Activated naive CD4-positive, alpha-beta T cell treated with anti-CD3 and anti-CD28 coated beads, Interleukin-2, amount 50 U/mL, for 24 hours (primary cell): ENCODE data around the gene GPR89B.
"Not testable (repeated sequence)": the region's sequence is repeated elsewhere in the genome, so short reads cannot be mapped to it uniquely, and the experiment has no call there.

ENCODE experiments used
- H3K27ac Mint-ChIP-seq: one replicate; pipeline ENCODE4 v1.8.0; 2021; ENCODE audit warnings: mild to moderate bottlenecking, mixed read lengths
- H3K27me3 Mint-ChIP-seq: one replicate; pipeline ENCODE4 v1.8.0; 2021; ENCODE audit warnings: mixed read lengths
- H3K36me3 Mint-ChIP-seq: one replicate; pipeline ENCODE4 v1.8.0; 2021; ENCODE audit warnings: mixed read lengths
- H3K4me1 Mint-ChIP-seq: one replicate; pipeline ENCODE4 v1.8.0; 2021; ENCODE audit warnings: mixed read lengths
- H3K4me3 Mint-ChIP-seq: one replicate; pipeline ENCODE4 v1.8.0; 2021; ENCODE audit warnings: mild to moderate bottlenecking, mixed read lengths
- H3K9me3 Mint-ChIP-seq: one replicate; pipeline ENCODE4 v1.8.0; 2021; ENCODE audit warnings: mixed read lengths

The GPR89B gene

DNA sequence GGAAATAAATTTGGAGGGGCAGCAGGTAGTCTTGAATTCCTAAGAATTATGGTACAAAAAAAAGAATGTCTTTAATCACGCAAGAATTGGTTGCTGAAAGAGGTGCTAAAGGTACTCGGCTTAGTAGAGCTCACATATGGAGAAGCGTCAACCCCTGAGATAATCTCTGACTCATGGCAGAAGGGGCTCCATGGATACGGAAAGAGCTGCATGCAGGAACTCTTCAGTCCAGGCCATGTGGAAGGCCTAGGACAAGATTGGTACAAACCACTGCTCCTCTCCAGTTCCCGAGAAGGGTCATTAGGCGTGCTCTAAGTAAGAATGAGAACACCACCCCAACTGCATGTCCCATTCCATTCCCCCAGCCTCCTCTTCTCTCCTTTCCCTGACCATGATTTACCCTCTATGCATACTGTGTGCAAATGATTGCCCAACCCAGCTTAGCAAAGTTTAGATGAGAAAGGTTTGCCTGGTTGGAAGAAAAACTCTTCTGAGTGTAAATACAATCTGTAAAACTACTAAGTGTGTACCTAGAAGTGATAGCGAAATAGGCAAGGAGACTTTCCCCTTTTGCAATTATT, 14.8 kb upstream of the GPR89B start:
- Mint-ChIP-seq H3K36me3 (no peaks in the 10 kb centered on the region), H3K27ac (no peak overlapping the region), H3K9me3 (no peaks in the 10 kb centered on the region), H3K4me3 (no peak overlapping the region), H3K4me1 (no peaks in the 10 kb centered on the region), H3K27me3 (peaks cover 9% of the 10 kb centered on the region)

- no peaks in the 10 kb centered on the region for H3K36me3 Mint-ChIP-seq
- H3K9me3 Mint-ChIP-seq, result no peaks in the 10 kb centered on the region
- H3K4me3 Mint-ChIP-seq, result no peak overlapping the region
- no peak overlapping the region for H3K27ac Mint-ChIP-seq
- H3K27me3 Mint-ChIP-seq, result peaks cover 8% of the 10 kb centered on the region
- H3K4me1 Mint-ChIP-seq, result no peaks in the 10 kb centered on the region
Observed at GRCh38 chr1:147919896-147920295, 8.3 kb upstream of the GPR89B start.

DNA sequence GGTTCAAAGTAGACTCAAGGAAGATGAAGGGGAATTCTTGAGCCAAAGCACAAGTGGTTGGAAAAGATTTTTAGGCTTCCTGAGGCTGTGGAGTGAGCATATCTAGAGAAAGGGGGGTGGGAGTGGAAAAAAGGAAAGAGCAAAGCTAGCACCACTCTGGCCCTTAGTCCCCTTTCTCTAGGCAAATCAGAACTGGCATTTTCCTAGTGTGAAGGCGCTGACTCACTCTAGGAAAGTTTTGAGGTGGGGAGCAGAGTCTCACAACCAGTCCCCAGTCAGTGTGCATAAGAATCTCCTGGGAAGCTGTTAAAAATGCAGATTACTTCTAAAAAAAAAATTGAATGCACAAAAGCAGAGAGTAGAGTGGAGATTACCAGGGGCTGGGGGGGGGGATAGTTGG, 3.4 kb upstream of the GPR89B start:
- H3K4me3 Mint-ChIP-seq, result no peak overlapping the region
- peaks cover 4% of the 10 kb centered on the region for H3K4me1 Mint-ChIP-seq
- H3K9me3 Mint-ChIP-seq, result no peaks in the 10 kb centered on the region
- H3K27ac Mint-ChIP-seq, result no peak overlapping the region
- no peaks in the 10 kb centered on the region for H3K36me3 Mint-ChIP-seq
- no peaks in the 10 kb centered on the region for H3K27me3 Mint-ChIP-seq

DNA sequence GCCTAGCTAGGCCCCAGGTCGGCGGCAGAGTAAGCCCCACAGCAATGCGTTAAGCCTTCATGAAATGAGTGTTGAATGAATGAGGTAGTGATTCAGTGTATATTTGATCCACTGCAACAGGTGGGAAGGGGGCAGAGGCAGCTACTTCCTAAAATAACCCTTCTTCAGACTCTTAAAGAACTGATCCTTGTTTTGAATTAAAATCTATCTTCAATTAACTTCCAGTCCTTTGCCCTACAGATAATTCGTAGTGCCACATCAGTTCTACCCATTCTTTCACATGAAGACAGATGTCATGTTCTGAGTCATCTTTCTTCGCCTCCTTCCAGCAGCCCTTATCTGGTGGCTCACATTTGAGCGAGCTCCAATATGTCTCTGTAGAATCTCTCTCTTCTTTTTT, 1.0 kb upstream of the GPR89B start:
- not testable (repeated sequence) for H3K27ac Mint-ChIP-seq, H3K4me3 Mint-ChIP-seq, H3K27me3 Mint-ChIP-seq, H3K36me3 Mint-ChIP-seq, H3K9me3 Mint-ChIP-seq
- peaks cover 26% of the 10 kb centered on the region for H3K4me1 Mint-ChIP-seq

GRCh38 chr1:147927689-147928088, 531 bp upstream of the GPR89B start:
- peaks cover 30% of the 10 kb centered on the region for H3K4me1 Mint-ChIP-seq
- H3K36me3 Mint-ChIP-seq, H3K4me3 Mint-ChIP-seq, H3K27ac Mint-ChIP-seq, H3K9me3 Mint-ChIP-seq, H3K27me3 Mint-ChIP-seq: not testable (repeated sequence)

GRCh38 chr1:147931137-147931536, 2.9 kb downstream of the GPR89B start:
- not testable (repeated sequence) for H3K9me3 Mint-ChIP-seq

GRCh38 chr1:147935296-147935695, 7.1 kb downstream of the GPR89B start:
- peaks cover 32% of the 10 kb centered on the region for H3K4me1 Mint-ChIP-seq
- H3K9me3 Mint-ChIP-seq, H3K27me3 Mint-ChIP-seq, H3K36me3 Mint-ChIP-seq, H3K4me3 Mint-ChIP-seq, H3K27ac Mint-ChIP-seq: not testable (repeated sequence)

More at GRCh38 chr1:147931137-147931536, 2.9 kb downstream of the GPR89B start:
- Mint-ChIP-seq H3K4me1 (peaks cover 39% of the 10 kb centered on the region), H3K27ac (peak overlapping the region; percentile 23)
- not testable (repeated sequence) for H3K27me3 Mint-ChIP-seq, H3K4me3 Mint-ChIP-seq, H3K36me3 Mint-ChIP-seq

GRCh38 chr1:147940456-147940855, 12.2 kb downstream of the GPR89B start:
- H3K36me3 Mint-ChIP-seq, H3K27me3 Mint-ChIP-seq, H3K4me3 Mint-ChIP-seq, H3K9me3 Mint-ChIP-seq, H3K4me1 Mint-ChIP-seq, H3K27ac Mint-ChIP-seq: not testable (repeated sequence)

- not testable (repeated sequence) for H3K27ac Mint-ChIP-seq, H3K36me3 Mint-ChIP-seq, H3K27me3 Mint-ChIP-seq, H3K9me3 Mint-ChIP-seq, H3K4me3 Mint-ChIP-seq, H3K4me1 Mint-ChIP-seq
Observed at GRCh38 chr1:147942563-147942962, 14.3 kb downstream of the GPR89B start.

GRCh38 chr1:147949517-147949916, 21.3 kb downstream of the GPR89B start:
- H3K27me3 Mint-ChIP-seq, H3K9me3 Mint-ChIP-seq, H3K4me1 Mint-ChIP-seq, H3K27ac Mint-ChIP-seq, H3K4me3 Mint-ChIP-seq, H3K36me3 Mint-ChIP-seq: not testable (repeated sequence)

GRCh38 chr1:147958906-147959305, 30.7 kb downstream of the GPR89B start:
- not testable (repeated sequence) for H3K27me3 Mint-ChIP-seq, H3K4me1 Mint-ChIP-seq, H3K36me3 Mint-ChIP-seq, H3K27ac Mint-ChIP-seq, H3K4me3 Mint-ChIP-seq, H3K9me3 Mint-ChIP-seq

DNA sequence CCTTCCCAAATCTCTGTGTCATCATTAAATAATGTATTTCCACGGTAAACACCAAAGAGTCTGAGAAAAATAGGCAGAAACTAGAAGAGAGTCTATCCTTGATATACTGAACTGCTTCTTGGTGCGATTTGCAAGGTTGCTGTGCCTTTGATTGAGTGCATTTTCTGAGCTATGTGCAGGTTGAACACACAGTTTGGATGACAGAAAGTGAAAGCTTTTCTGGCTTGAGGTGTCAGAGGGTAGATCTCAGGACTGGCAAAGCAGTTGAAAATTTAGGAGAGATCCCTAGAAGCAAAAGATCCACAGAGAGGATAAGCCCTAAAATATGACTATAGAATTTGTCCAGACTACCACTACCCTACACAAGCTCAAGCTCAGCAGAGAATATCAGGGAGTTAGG, 31.5 kb downstream of the GPR89B start:
- not testable (repeated sequence) for H3K4me1 Mint-ChIP-seq, H3K9me3 Mint-ChIP-seq, H3K27me3 Mint-ChIP-seq, H3K36me3 Mint-ChIP-seq, H3K27ac Mint-ChIP-seq, H3K4me3 Mint-ChIP-seq

- not testable (repeated sequence) for H3K4me3 Mint-ChIP-seq, H3K36me3 Mint-ChIP-seq, H3K27ac Mint-ChIP-seq, H3K27me3 Mint-ChIP-seq, H3K9me3 Mint-ChIP-seq, H3K4me1 Mint-ChIP-seq
Observed at GRCh38 chr1:147964575-147964974, 36.4 kb downstream of the GPR89B start.

DNA sequence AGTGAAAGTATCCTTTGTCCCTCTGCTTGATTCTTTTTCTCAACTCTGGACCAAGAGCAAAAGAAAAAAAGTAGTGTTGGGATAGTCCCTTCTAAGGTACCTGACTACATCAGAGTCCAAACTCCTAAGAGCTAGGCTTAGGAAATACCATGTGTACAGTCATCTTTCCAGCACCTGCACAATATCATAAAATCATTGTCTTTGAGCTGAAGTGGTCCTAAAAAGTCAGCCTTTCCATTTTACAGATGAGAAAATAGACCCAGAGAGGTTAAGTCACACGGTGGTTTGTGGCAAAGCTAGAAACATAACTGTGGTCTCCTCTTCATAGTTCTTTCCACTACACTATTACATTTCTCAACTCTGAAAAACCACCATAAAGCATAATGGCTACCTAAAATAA, 38.4 kb downstream of the GPR89B start:
- H3K4me1 Mint-ChIP-seq, H3K27me3 Mint-ChIP-seq, H3K36me3 Mint-ChIP-seq, H3K9me3 Mint-ChIP-seq, H3K4me3 Mint-ChIP-seq, H3K27ac Mint-ChIP-seq: not testable (repeated sequence)

DNA sequence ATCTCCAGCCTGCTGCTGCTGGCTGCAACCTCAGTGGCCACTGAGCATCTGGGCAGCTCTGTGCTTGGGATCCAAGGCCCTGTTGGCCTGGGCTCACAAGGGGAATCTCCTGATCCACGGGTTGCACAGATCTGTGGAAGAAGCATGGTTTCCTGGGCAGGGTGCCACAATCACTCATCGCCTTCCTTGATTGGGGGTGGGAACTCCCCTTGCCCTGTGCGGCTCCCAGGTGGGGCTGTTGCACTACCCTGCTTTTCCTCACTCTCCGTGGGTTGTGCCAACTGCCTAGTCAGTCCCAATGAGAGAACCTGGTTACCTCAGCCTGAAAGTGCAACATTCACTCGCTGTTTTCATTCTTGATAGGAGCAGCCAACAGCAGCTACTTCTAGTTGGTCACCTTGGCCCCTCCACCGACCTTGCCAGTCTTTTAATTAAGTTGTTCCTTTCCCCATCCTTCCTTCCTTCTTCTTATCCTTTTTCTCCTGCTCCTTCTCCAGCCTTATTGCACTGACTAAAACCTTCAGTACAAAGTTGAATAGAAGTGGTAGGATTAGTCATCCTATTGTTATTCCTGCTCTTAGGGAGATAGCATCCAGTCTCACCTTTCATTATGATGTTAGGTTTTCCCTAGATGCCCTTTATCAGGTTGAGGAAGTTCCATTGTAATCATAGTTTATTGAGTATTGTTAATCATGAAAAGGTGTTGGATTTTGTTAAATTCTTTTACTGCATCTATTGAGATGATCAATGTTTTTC, 50.9 kb downstream of the GPR89B start:
- peaks cover 19% of the 10 kb centered on the region for H3K36me3 Mint-ChIP-seq
- not testable (repeated sequence) for H3K9me3 Mint-ChIP-seq, H3K27ac Mint-ChIP-seq, H3K4me1 Mint-ChIP-seq, H3K27me3 Mint-ChIP-seq, H3K4me3 Mint-ChIP-seq

DNA sequence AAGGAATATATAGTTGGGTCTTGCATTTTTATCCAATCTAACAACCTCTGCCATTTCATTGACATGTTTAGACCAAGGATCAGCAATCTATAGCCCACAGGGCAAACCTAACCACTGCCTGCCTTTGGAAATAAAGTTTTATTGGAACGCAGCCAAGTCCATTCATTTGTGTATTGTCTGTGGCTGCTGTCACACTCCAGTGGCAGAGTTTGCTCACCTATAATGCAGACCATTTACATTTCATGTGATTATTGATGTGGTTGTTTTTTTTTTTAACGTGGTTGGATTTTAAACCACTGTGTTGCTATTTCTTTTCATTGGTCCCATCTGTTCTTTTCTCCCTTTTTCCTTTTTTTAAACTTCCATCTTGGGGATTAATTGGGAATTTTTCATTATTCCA, 57.2 kb downstream of the GPR89B start:
- H3K4me1 Mint-ChIP-seq, H3K27ac Mint-ChIP-seq: not testable (repeated sequence)
- peaks cover 14% of the 10 kb centered on the region for H3K36me3 Mint-ChIP-seq

GRCh38 chr1:147987893-147988292, 59.7 kb downstream of the GPR89B start:
- H3K27ac Mint-ChIP-seq, H3K4me3 Mint-ChIP-seq, H3K4me1 Mint-ChIP-seq, H3K27me3 Mint-ChIP-seq, H3K9me3 Mint-ChIP-seq: not testable (repeated sequence)
- H3K36me3 Mint-ChIP-seq, result peaks cover 11% of the 10 kb centered on the region

More for the DNA sequence above, 57.2 kb downstream of the GPR89B start:
- not testable (repeated sequence) for H3K27me3 Mint-ChIP-seq, H3K9me3 Mint-ChIP-seq, H3K4me3 Mint-ChIP-seq
